ENCODE measurements around the gene PRMT9.
A peak's percentile ranks its signal among the peaks of the same experiment; 100 is the strongest.

PRMT9 gene

GRCh38 chr4:147725673-147726072 is 41.7 kb upstream of the PRMT9 start:
- no peak for TF ChIP-seq CTCF (conservative IDR thresholded peaks at IDR 0.05; ENCODE audit: control insufficient read depth, insufficient read depth, low read depth, low read length)
- DNase-seq (ENCODE audit: low read depth): no peak
- H3K4me3 ChIP-seq (ENCODE audit: control insufficient read depth, low read depth, low read length): no peak overlapping the region

- no peak for TF ChIP-seq CTCF (conservative IDR thresholded peaks at IDR 0.05; ENCODE audit: control insufficient read depth, insufficient read depth, low read depth, low read length)
- H3K4me3 ChIP-seq (ENCODE audit: control insufficient read depth, low read depth, low read length): no peak overlapping the region
- no peak for DNase-seq (ENCODE audit: low read depth)
Observed at GRCh38 chr4:147724468-147725201, 40.7 kb upstream of the PRMT9 start.

- DNase-seq (ENCODE audit: low read depth): peak; percentile 76
- no peak overlapping the region for H3K4me3 ChIP-seq (ENCODE audit: control insufficient read depth, low read depth, low read length)
- TF ChIP-seq CTCF (conservative IDR thresholded peaks at IDR 0.05; ENCODE audit: control insufficient read depth, insufficient read depth, low read depth, low read length): no peak
Observed at GRCh38 chr4:147723326-147723725, 39.4 kb upstream of the PRMT9 start.

GRCh38 chr4:147717878-147718277 is 33.9 kb upstream of the PRMT9 start:
- H3K4me3 ChIP-seq (ENCODE audit: control insufficient read depth, low read depth, low read length): no peak overlapping the region
- no peak for DNase-seq (ENCODE audit: low read depth)
- no peak for TF ChIP-seq CTCF (conservative IDR thresholded peaks at IDR 0.05; ENCODE audit: control insufficient read depth, insufficient read depth, low read depth, low read length)

GRCh38 chr4:147714575-147715401 is 30.8 kb upstream of the PRMT9 start:
- TF ChIP-seq CTCF (conservative IDR thresholded peaks at IDR 0.05; ENCODE audit: control insufficient read depth, insufficient read depth, low read depth, low read length): no peak
- no peak overlapping the region for H3K4me3 ChIP-seq (ENCODE audit: control insufficient read depth, low read depth, low read length)
- DNase-seq (ENCODE audit: low read depth): peak; percentile 83

- no peak overlapping the region for H3K4me3 ChIP-seq (ENCODE audit: control insufficient read depth, low read depth, low read length)
- no peak for TF ChIP-seq CTCF (conservative IDR thresholded peaks at IDR 0.05; ENCODE audit: control insufficient read depth, insufficient read depth, low read depth, low read length)
- DNase-seq (ENCODE audit: low read depth): peak; percentile 82
Observed at GRCh38 chr4:147709999-147710398, 26.0 kb upstream of the PRMT9 start.

Measured in fibroblast of mammary gland (primary cell).